IMR-90 (cell line): Measurements from ENCODE around the gene ADPRM. TPM values are rescaled to one million over a fixed set of nuclear protein-coding genes. Genes with fewer than 3 reads are reported as not detected.

ENCODE experiments used
- ATAC-seq: fragments of 200-7000 bp; cut with Tn5 transposase; 2 replicates; pipeline ENCODE4 v1.9.1; 2020; ENCODE audit warnings: low read depth, mild to moderate bottlenecking, moderate library complexity
- BruUV-seq: library from RNA; stranded (reverse); fragments of 400-500 nt; replicated peaks from 2 replicates; lab custom pipeline; 2021; lab: Mats Ljungman, UMichigan
- CTCF ChIA-PET: fragments of 300-600 bp; formaldehyde crosslinking; extraction: SDS; loops from one replicate; lab custom pipeline; 2021; ENCODE audit warnings: antibody characterized with exemption; lab: Yijun Ruan, JAX
- POLR2A ChIA-PET: fragments of 300-600 bp; sonication (Branson Sonifier 250); formaldehyde crosslinking; loops from one replicate; lab custom pipeline; 2022; ENCODE audit warnings: antibody characterized with exemption; ENCODE audit not compliant: unreplicated experiment; lab: Charles Lee
- DNase-seq: peaks from one replicate; pipeline ENCODE4 v3.0.0; 2013
- H2AFZ ChIP-seq: replicated peaks from 2 replicates; pipeline ENCODE3; 2013; ENCODE audit warnings: low read length, mild to moderate bottlenecking; ENCODE audit not compliant: poor library complexity
- H2AK5ac ChIP-seq: 2 replicates; pipeline ENCODE4 v1.6.1; 2013; ENCODE audit warnings: low read depth, low read length, inconsistent platforms
- H2AK9ac ChIP-seq: replicated peaks from 2 replicates; pipeline ENCODE3; 2013; ENCODE audit warnings: mild to moderate bottlenecking, low read depth, low read length, moderate library complexity; ENCODE audit not compliant: poor library complexity
- H2BK120ac ChIP-seq: 2 replicates; pipeline ENCODE4 v1.6.1; 2013; ENCODE audit warnings: low read depth, low read length, inconsistent platforms
- H2BK15ac ChIP-seq: 3 replicates; pipeline ENCODE4 v1.6.1; 2013; ENCODE audit warnings: low read depth, low read length, inconsistent platforms
- H2BK20ac ChIP-seq: 2 replicates; pipeline ENCODE4 v1.6.1; 2013; ENCODE audit warnings: low read depth, mild to moderate bottlenecking, inconsistent platforms, low read length, moderate library complexity
- H2BK5ac ChIP-seq: 2 replicates; pipeline ENCODE4 v1.6.1; 2013; ENCODE audit warnings: mild to moderate bottlenecking, low read depth, low read length, inconsistent platforms; ENCODE audit not compliant: poor library complexity, severe bottlenecking
- H3K14ac ChIP-seq: replicated peaks from 2 replicates; pipeline ENCODE4 v1.6.1; 2013; ENCODE audit warnings: low read depth, low read length, inconsistent platforms
- H3K18ac ChIP-seq: 2 replicates; pipeline ENCODE4 v1.6.1; 2013; ENCODE audit warnings: low read depth, low read length, control low read depth
- H3K23ac ChIP-seq: 2 replicates; pipeline ENCODE4 v1.6.1; 2013; ENCODE audit warnings: low read depth, low read length, inconsistent platforms
- H3K27ac ChIP-seq: 2 replicates; pipeline ENCODE4 v1.5.1; 2013; ENCODE audit warnings: mild to moderate bottlenecking, control low read depth, low read length; ENCODE audit not compliant: insufficient read depth
- H3K27me3 ChIP-seq: 2 replicates; pipeline ENCODE4 v1.6.1; 2013; ENCODE audit warnings: low read length; ENCODE audit not compliant: control insufficient read depth, insufficient read depth
- H3K36me3 ChIP-seq: 2 replicates; pipeline ENCODE4 v1.6.1; 2013; ENCODE audit warnings: low read length, mixed read lengths; ENCODE audit not compliant: control insufficient read depth, insufficient read depth
- H3K4ac ChIP-seq: 2 replicates; pipeline ENCODE4 v1.6.1; 2013; ENCODE audit warnings: low read depth, low read length, inconsistent platforms
- H3K4me1 ChIP-seq: 2 replicates; pipeline ENCODE4 v1.6.1; 2013; ENCODE audit warnings: low read length, mixed read lengths; ENCODE audit not compliant: control insufficient read depth, insufficient read depth
- H3K4me2 ChIP-seq: 2 replicates; pipeline ENCODE4 v1.6.1; 2013; ENCODE audit warnings: low read depth, mild to moderate bottlenecking, control low read depth, low read length, moderate library complexity
- H3K4me3 ChIP-seq: 2 replicates; pipeline ENCODE4 v1.5.1; 2013; ENCODE audit warnings: low read depth, mild to moderate bottlenecking, control low read depth, low read length, moderate library complexity; ENCODE audit not compliant: insufficient read depth
- H3K56ac ChIP-seq: 2 replicates; pipeline ENCODE4 v1.6.1; 2013; ENCODE audit warnings: low read length, inconsistent platforms; ENCODE audit not compliant: insufficient read depth; ENCODE audit errors: extremely low read depth
- H3K79me1 ChIP-seq, 2 experiments: 2 replicates each; pipeline ENCODE4 v1.6.1; 2013; ENCODE audit warnings: low read length in 2 of 2, inconsistent platforms in 1 of 2, low read depth in 1 of 2
- H3K9ac ChIP-seq: 2 replicates; pipeline ENCODE4 v1.6.1; 2013; ENCODE audit warnings: low read depth, low read length, control low read depth
- H3K9me1 ChIP-seq: 2 replicates; pipeline ENCODE4 v1.6.1; 2013; ENCODE audit warnings: low read length, inconsistent platforms; ENCODE audit not compliant: insufficient read depth
- H3K9me3 ChIP-seq: 2 replicates; pipeline ENCODE4 v1.6.1; 2013; ENCODE audit warnings: low read length; ENCODE audit not compliant: control insufficient read depth, insufficient read depth
- H4K20me1 ChIP-seq: 2 replicates; pipeline ENCODE4 v1.6.1; 2013; ENCODE audit warnings: low read length, inconsistent platforms; ENCODE audit not compliant: insufficient read depth
- H4K5ac ChIP-seq: 2 replicates; pipeline ENCODE4 v1.6.1; 2013; ENCODE audit warnings: mild to moderate bottlenecking, low read depth, low read length, control low read depth
- H4K8ac ChIP-seq, 2 experiments: 2 replicates each; pipeline ENCODE4 v1.6.1; 2013; ENCODE audit warnings: low read depth in 2 of 2, low read length in 2 of 2, control low read depth in 1 of 2, inconsistent platforms in 1 of 2
- H4K91ac ChIP-seq: 2 replicates; pipeline ENCODE4 v1.6.1; 2013; ENCODE audit warnings: low read depth, low read length, inconsistent platforms; ENCODE audit not compliant: insufficient read depth
- FOS ChIP-seq: fragments of 150-350 bp; IDR thresholded peaks from 2 replicates; pipeline ENCODE4 v1.6.1; 2016; ENCODE audit warnings: low read depth, low read length
- RCOR1 ChIP-seq: IDR thresholded peaks from 2 replicates; pipeline ENCODE4 v1.6.1; 2012; ENCODE audit warnings: mild to moderate bottlenecking, low read length, improper control_type of control experiment; ENCODE audit not compliant: insufficient replicate concordance
- RFX5 ChIP-seq: IDR thresholded peaks from 2 replicates; pipeline ENCODE4 v1.8.0; 2012; ENCODE audit warnings: low read depth, mild to moderate bottlenecking, low read length, moderate library complexity
- WGBS, 2 experiments: methylation state at CpG; one replicate each; pipeline versions ENCODE4 v1.1.5 to v1.1.7; 2013; ENCODE audit warnings: missing lambda C conversion rate in 2 of 2; ENCODE audit not compliant: insufficient read length in 1 of 2; ENCODE audit errors: extremely low coverage in 2 of 2; 5-methylcytosine and 5-hydroxymethylcytosine counted together
- dilution Hi-C: fragments of 300-500 bp; cut with HindIII; formaldehyde crosslinking; loops from one replicate; pipeline ENCODE4 v1.14.3; 2018; ENCODE audit warnings: low sequenced_read_pairs; ENCODE audit not compliant: unreplicated experiment
- in situ Hi-C: fragments of 300-500 bp; cut with MboI; formaldehyde crosslinking; loops from 3 replicates; pipeline ENCODE4 v1.14.3; 2019; ENCODE audit warnings: low sequenced_read_pairs, inconsistent platforms, mixed read lengths
- intact Hi-C: fragments of 100-400 bp; cut with micrococcal nuclease; formaldehyde crosslinking; loops from 2 replicates; pipeline ENCODE4 v1.10.0; 2022
- polyA plus RNA-seq, 3 experiments: library from polyadenylated mRNA; depleted of rRNA; stranded (reverse); fragments of >200 nt; gene quantifications; 2 replicates each; pipeline ENCODE4 v1.2.3, GENCODE V29; 2012; ENCODE audit warnings: low replicate concordance in 1 of 3
- total RNA-seq: library from RNA; depleted of rRNA; stranded (reverse); fragments of >200 nt; gene quantifications from 2 replicates; pipeline ENCODE4 v1.2.3, GENCODE V29; 2012

Gene ADPRM
- total and polyA plus RNA-seq, 2 of the 4 experiments (the other 2 are of a cell fraction): 7.4 to 12.2 TPM

- Histone ChIP-seq H2BK120ac (no peak overlapping the region), H2BK15ac (no peak overlapping the region), H4K91ac (no peak overlapping the region), H3K9me3 (no peaks in the 10 kb centered on the region), H3K9ac (no peak overlapping the region), H3K4ac (no peak overlapping the region), H2BK20ac (no peak overlapping the region), H2AFZ (no peak overlapping the region), H3K27ac (no peak overlapping the region), H4K8ac (no peak overlapping the region), H3K56ac (no peak overlapping the region), H3K4me1 (peaks cover 6% of the 10 kb centered on the region), H3K79me1 (no peaks in the 10 kb centered on the region), H3K14ac (no peak overlapping the region), H3K23ac (no peak overlapping the region), H3K27me3 (no peaks in the 10 kb centered on the region), H3K4me3 (no peak overlapping the region), H4K5ac (no peak overlapping the region), H3K9me1 (0 out of 2 replicates have a peak, but pooled peaks cover 6% of the 10 kb centered on the region), H2AK9ac (no peak overlapping the region), H2AK5ac (no peak overlapping the region), H3K36me3 (0 out of 2 replicates have a peak, but pooled peaks cover 3% of the 10 kb centered on the region), H3K18ac (no peak overlapping the region), H3K4me2 (no peak overlapping the region; the same call in 1 of the 2 replicates), H4K20me1 (no peaks in the 10 kb centered on the region), H2BK5ac (peak overlapping the region; percentile 60)
- CTCF ChIA-PET: no interaction called here
- DNase-seq (peak; percentile 83), ATAC-seq (peak; percentile 85)
- dilution Hi-C loops (no loop called here), in situ Hi-C loops (loop anchor here (10.0 to 25.0 kb wide), 2 partner anchors 56 to 1319 kb away; partner anchors contain the start of gene ZNF18), intact Hi-C loops (no loop called here)
- no TSS peak for BruUV-seq
- TF ChIP-seq RCOR1: peak; percentile 91
- peak; percentile 46; the same call in 1 of the 2 replicates for TF ChIP-seq FOS
- TF ChIP-seq RFX5: no peak
- POLR2A ChIA-PET: no interaction called here
- WGBS, 2 experiments: no CpG with 5 or more reads among the region's 1 CpG
These were observed 28.6 kb upstream of the ADPRM start for GRCh38 chr17:10668775-10669174.
